PC-9 (cell line): ENCODE measurements around the gene HOXA9.

Experiments
- CTCF ChIP-seq: fragments of 200-600 bp; sonication (generic); conservative IDR thresholded peaks from 2 replicates; pipeline ENCODE4 v1.6.1; 2017; ENCODE audit warnings: mixed run types, antibody characterized with exemption, mild to moderate bottlenecking, moderate library complexity
- EZH2 ChIP-seq: fragments of 200-600 bp; sonication (generic); IDR thresholded peaks from 2 replicates; pipeline ENCODE4 v1.8.0; 2017; ENCODE audit warnings: antibody characterized with exemption, low read depth

- TF ChIP-seq CTCF (no peak), EZH2 (no peak)
These were observed 37.5 kb upstream of the HOXA9 start for GRCh38 chr7:27202862-27203134.
